Pericardium fibroblast (primary cell): ENCODE data around the gene SPATA31D3. TPM values are rescaled to one million over a fixed set of nuclear protein-coding genes. Genes with fewer than 3 reads are reported as not detected.

Source experiments
- total RNA-seq: library from RNA; depleted of rRNA; stranded (reverse); fragments of >200 nt; gene quantifications from 2 replicates; pipeline ENCODE4 v1.2.3, GENCODE V29; 2015

The SPATA31D3 gene
- not detected in 2 replicates for total RNA-seq

DNA sequence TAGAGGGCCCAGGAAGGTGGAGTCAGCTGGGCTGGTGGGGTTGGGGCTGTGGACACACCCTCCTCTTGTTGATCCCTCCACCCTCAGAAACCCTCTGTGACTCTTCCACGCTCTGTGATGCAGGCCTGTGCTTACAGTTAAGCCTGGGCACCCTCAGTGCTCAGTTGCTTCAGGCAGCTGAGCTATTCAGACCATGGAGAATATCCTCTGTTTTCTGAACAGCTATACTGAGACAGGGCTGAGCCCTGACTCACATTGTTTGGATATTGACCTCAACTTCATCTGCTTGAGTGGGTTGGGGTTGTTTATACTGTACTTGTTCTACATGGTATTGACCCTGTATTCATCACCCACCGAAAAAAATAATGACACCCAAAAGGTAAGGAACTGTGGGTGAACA lies at the start of gene SPATA31D3:
SPATA31D3 (plus strand) TSS at position 108 of the 400 bp plus-strand sequence; CDS start at position 194, 86 bp downstream.

DNA sequence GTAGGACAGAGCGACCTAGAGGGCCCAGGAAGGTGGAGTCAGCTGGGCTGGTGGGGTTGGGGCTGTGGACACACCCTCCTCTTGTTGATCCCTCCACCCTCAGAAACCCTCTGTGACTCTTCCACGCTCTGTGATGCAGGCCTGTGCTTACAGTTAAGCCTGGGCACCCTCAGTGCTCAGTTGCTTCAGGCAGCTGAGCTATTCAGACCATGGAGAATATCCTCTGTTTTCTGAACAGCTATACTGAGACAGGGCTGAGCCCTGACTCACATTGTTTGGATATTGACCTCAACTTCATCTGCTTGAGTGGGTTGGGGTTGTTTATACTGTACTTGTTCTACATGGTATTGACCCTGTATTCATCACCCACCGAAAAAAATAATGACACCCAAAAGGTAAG lies 15.0 kb upstream of the SPATA31D3 start, which contains the start of gene SPATA31D4:
SPATA31D4 (plus strand) TSS at position 124 of the 400 bp plus-strand sequence; CDS start at position 210, 86 bp downstream.

DNA sequence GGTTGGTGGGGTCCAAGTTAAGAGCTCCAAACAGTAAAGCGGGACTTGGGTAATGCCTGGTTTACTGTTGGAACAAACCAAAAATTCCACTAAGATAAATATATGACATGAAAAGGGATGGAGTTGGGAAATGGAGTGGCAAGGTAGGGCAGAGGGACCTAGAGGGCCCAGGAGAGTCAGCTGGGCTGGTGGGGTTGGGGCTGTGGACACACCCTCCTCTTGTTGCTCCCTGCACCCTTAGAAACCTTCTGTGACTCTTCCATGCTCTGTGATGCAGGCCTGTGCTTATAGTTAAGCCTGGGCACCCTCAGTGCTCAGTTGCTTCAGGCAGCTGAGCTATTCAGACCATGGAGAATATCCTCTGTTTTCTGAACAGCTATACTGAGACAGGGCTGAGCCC lies 45.2 kb downstream of the SPATA31D3 start, which contains the start of gene SPATA31D1:
SPATA31D1 (plus strand) TSS at position 301 of the 400 bp plus-strand sequence; CDS start at position 348, 47 bp downstream.

Other genes starting within 250 kb of the SPATA31D3 start
- not detected in 2 replicates for gene SPATA31D4, start 15.1 kb upstream of the SPATA31D3 start, total RNA-seq
- not detected in 2 replicates for gene SPATA31D1, start 45.3 kb downstream of the SPATA31D3 start, total RNA-seq